GOT3 (cell line): ENCODE data around the gene MLLT1.

Experiments
- DNase-seq: peaks from one replicate; lab custom pipeline; 2025; ENCODE audit warnings: mixed read lengths; lab: John Stamatoyannopoulos, UW

MLLT1 gene

DNA sequence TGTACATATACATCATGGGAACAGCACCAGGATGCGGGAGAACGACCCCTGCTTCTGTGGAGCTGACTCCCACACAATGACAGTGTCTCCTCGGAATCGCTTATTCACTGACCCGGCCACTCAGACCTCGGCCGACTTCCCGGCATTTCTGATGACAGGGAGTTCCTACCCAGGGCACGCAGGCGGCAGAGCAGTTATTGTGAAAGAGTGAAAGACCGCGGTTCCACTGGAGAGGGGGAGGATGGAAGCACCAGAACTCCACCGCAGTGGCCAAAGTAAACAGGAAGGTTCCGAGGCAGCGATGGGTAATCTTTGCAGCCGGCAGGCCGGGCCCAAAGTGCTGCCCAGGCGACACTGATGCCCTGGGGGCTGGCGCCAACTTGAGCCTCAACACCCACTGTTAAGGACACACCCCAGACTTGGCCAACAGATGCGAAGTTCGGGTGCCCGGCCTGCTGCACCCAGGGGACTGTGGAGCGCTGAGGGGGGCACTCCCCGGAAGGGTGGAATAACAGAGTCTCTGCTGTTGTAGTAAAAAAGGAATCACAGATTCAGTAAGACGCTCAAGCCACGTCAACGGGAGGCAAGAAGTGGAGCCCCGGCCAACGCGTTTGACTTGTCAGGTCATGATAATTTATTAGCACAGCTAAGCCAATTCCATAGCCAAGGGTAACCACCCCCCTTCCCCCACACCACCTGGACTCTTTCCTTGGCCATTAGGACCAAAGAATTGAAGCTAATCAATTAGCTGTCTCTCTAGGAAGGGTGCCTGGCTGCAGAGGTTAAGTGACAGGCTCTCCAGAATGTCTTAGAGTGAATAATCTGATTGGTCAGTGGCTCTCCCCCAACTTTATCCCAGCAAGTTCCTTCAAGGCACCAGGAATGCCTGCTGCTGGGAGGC is 5.8 kb downstream of the MLLT1 start:
- DNase-seq = peak; percentile 41

DNA sequence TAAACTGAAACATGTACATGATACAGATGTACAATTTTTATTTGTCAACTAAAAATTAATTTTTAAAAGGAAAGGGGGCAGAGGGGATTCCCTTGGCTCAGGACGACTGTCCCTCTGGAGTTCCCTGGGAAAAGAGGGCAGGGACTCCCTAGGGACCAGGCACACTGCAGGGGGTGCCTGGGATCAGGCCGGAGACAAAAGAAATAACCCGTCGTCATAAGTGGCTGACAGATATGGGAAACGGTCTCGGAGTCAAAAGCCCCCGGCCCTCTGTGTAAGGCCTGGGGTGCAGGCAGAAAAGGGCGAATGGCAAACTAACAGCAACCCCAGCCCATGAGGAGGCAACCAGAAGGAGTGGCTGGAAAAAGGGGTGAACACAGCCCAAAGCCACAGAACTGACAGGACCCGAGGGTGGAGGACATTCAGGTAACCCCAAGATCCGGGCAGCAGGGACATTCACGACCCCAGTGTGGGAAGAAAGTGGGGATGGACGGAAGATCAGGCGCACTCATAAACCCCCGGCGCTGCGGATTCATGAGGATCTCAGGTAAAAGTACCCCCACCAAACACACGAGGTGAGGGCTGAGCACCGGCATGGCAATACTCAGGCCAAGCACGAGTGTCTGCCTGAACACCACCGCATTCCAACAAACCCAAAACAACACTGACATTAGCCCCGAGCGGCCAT is 6.7 kb downstream of the MLLT1 start:
- DNase-seq = no peak

DNA sequence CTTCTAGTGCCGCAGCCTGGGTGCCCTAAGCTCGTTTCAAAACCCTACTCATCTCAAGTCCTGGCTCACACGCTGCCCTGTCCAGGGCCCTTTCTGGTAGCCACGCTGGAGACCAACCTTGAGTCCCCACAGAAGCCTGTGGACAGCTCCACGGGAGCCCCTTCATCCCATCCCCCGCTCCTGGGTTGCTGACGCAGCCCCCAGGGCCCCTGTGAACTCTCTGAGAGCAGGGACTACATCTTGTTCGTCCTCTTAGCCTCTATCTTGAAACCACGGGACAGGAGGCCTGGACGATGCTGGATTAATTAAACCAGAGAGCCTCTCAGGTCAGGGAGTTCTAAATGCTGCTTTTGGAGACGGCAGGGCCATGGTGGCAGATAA is 7.4 kb downstream of the MLLT1 start:
- DNase-seq = no peak

DNA sequence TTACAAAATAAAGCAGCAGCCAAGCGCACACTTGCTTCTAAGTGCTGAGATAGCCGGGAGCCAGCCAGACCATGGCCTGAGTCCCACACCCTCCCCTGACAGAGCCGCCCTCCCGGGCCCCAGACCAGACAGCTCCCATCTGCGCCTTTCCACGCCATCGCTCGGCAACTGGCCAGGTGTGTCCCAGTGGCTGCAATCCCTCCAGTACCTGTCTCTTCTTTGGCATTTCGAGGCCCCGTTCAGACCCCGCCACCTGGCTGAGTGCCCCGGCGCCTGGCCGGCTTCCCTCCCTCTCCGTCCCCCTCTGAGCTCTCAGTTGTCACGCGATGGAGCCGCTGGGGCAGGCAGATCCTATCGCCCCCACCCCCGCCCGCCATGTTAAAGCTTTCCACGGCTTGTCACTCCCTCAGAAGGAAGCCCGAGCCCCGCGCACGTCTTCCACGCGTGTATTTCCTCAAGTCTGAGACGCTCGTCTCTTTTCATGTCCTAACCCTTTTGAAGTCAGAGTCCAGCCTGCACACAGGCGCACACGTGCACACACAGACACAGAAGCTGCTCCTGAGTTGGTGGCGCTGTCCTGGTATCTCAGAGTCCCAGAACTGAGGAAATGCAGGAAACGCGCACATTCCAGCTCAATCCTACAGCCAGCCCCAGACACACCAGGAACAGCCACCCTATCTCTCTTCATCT is 7.9 kb downstream of the MLLT1 start:
- DNase-seq = no peak

DNA sequence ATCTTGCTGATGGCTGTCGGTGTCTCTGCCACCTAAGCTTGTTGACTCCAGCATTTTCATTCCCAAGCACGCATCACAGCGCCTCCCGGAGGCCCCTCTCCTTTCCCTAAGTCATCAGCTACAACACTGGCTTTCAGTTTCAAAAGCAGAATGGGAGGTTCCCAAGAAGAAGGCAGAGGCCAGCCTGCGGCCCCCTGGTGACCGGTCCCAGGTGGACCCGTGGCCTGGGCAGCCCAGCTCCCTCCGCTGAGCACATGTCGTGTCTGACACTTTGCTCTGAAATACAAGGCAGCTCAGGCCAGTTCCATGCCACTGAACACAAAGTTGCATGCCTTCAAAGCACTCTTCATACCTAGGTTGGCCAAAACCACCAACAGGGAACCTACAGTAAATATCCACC is 8.5 kb downstream of the MLLT1 start:
- no peak for DNase-seq

DNA sequence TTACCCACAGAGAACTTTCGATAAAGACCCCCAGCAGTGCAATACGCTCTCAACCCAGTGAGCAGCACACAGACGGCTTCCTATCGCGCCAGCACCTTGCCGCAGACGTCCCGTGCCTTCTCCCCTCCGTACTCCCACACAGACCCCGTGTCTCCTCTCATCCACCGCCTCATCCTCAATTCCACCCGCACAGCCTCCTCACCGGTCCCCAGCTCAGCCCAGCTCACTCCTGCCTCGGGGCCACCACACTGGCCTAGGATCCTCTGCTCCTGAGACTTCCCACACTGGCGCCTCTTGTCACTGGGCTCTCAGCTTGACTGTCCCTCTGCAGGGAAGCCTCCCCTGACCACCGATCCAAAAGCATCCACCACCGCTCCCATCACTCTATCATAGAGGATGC is 9.0 kb downstream of the MLLT1 start:
- no peak for DNase-seq

DNA sequence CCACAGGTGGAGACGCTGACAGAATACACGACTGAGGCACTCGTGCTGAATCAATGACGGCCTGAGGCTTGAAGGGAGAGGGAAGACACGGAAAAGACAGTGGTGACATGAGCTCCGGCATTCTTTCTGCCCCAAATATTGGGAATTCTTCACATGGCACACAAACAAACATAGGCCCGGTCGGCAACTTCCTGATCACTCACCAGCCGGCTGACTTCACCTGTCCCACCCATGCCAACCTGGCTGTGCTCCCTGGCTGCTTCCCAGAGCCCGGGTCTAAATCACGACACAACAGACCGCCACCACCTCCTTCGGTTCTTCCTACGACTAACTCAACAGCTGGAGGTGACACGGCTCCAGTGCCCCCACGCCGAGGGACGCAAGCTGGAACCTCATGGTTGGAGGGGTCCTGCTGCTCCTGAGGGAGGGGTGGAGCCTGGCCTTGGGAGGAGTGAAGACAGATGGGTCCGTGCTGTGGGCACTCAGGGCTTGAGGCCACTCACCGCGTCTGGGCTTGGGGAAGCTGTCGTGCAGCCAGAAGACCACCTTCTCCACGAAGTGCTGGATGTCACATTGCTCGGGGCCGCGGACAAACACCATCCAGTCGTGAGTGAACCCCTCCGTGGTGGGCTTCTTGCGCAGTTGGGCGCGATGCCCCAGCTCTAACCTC is 9.6 kb downstream of the MLLT1 start:
- no peak for DNase-seq

DNA sequence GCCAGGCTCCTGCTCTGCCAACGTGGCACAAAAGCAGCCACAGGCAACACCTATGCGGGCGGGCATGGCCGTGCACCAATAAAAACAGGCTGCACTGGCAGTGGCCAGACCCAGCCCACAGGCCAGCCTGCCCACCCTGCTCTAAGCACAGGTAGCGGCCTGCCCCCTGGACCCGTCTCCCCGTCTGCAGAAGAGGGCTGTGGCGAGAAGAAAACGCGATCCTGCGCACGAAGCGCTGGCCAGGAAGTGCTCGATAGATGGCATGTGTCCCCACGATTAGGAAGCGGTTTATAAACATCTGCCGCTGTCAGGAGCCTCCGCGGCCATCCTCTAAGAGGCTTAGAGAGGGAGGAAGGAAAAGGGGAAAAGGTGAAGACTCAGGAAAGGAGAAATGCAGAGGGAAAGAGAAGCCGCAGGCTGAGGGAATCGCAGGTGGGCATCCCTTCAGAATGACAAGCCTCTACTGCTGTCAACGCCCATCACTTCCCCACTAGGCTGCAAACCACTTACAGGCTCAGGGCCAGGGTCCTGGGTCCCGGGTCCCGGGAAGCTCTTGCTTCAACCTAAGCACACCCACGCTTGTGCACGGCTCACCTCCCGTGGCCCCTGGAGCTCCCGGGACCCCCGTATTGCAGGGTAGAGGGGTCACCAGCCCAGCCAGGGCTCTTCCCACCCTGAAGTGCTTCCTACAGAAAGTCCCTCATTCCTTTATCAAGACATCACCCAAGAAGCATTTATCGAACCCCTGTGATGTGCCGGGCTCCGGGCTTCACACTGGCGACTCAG is 10.5 kb downstream of the MLLT1 start:
- DNase-seq = no peak

DNA sequence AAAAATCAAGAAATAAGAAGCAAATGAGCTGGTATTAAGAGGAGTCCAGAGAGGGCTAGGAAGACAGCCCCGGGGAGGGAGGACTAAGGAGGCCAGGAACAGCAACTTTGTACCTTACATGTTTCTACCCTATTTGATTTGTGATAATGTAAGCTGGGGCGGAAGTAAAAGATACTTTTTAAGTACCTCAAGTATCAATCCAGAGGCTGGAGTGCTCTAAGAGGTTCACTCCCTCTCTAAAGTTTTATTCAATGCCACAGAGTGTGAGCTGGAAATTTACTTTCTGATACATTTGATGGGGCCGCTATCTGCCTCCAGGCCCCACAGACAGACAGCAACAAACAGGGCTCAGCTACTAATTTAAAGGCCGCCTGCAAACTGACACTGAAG is 11.4 kb downstream of the MLLT1 start:
- no peak for DNase-seq

DNA sequence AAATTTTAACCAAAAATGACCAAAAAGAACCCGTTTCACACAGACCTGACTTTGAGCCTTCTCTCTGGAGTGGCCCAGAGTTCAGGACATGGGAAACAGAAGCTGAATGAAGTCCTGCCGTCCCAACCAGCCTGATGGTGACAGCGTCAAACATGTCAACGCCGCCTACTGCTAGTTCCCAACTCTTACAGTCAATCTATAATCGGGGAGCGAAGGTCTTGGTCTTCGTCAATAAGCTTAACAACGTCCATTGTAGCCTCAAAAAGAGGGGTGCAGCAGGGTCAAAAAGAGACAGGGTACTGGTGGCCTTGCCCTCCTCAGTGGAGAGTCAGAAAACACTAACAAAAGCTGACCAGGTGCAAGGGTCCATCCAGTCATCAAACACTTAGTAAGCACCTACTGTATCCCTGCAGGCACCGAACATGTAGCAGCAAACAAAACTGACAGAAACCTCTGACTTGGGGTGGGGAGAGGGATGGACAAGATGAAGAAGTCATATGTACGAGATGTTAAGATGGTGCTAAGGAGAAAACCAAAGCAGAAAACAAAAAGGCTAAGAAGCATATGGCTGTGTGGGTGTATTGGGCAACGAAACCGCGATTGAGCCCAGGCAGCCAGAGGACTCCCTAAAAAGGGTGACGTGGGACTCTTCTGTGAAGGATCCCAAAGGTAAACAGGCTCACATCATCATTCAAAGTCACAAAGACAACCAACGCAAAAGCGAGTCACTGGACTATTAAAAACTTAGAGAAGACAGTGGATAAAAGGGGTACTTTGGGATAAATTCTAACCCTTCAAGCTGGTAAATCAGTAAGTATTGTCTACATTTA is 12.0 kb downstream of the MLLT1 start:
- DNase-seq = no peak

DNA sequence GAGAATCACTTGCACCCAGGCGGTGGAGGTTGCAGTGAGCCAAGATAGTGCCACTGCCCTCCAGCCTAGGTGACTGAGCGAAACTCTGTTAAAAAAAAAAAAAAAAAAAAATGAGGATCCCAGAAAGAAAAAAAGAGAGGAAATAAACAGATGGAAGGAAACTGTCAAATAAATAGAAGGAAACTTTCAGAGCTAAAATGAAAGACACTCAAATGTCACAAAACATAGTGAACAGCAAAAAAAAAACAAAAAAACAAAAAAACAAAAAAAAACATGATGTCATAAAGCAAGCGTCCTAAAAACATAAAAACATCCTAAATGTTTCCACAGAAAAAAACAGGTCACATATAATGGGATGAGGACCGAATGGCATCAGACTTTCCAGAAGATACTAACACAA is 15.0 kb downstream of the MLLT1 start:
- DNase-seq = no peak

DNA sequence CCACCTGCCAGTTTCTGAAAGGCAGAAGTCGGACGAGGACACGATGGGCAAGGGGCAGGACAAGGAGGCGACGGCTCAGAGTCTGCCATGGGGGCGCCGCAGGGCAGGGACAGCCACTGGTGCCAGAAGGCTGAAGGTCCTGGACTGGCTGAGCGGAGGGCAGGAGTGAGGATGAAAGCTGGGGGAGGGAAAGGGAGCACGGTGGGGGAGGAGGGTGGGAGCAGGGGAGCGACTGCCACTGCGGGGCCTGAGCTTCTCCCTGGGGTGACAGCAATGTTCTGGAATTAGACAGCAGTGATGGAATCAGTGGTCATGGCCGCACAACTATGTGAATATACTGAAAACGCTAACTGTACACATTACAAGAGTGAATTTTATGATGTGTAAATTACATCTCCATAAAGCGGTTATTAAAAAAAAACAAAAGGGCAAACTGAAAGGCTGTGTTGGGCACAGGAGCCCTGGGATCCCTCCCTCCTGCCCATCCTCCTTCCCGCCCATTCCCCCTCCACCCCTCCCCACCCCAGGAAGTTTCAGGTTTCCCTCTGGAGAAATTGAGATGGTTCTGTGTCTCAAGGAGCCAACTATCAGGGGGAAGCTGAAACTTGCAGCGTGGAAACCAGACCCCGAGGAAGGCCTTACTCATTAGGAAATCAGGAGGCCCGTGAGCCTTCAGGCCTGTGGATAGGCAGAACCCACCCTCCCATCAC is 15.9 kb downstream of the MLLT1 start:
- no peak for DNase-seq

DNA sequence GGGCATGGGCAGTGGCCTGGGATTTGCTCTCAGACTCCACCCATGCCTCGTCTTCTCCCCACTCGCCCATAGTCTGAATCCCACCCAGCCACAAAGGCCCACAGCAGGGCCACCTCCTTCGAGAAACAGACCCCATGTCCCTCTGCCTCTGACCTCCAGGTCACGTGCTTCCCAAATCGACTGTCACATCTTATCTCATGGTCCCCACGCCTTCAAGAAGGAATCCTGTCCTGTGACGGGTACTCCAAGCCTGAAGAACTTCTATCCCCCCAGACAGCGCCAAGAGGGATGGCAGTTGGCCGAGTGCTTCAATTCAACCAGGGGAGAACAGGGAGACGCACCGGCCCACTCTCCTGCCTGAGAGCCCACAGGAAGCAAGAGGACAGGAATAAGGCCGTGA is 16.5 kb downstream of the MLLT1 start:
- no peak for DNase-seq

DNA sequence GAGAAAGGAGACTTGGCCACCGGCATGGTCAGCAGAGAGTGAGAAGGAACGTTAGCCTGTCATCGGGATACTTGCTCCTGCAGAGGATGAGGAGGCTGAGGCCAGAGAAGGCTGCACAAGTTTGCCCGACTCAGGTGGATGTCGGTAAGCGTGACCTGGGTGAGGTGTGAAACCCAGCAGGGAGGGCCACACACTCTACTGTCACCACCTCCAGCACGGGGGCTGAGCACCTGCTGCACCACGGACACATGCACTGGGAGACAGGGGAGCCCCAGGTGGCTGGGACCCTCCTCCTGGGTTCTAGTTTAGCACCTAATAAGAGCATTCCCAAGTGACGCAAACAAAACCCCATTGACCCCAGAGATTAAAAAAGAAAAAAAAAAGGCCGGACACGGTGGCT is 17.3 kb downstream of the MLLT1 start:
- DNase-seq = no peak

DNA sequence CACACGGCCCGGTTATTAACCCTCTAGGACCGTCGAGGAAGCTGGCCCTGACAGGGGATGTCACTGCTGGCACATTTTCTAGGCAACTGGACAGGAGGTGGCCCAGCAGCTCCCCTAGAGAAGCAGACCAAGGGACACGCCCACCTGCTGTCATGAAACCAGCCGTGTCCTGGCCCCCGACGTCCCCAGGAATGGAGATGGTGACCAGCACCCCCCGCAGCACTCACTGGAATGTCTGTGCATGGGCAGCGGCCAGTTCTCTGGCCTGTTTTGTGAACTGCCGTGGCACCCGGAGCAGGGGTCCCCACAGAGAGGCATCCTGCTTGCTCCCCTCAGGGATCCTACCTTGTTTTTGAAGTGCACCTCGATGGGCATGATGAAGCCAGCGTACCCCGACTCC is 17.9 kb downstream of the MLLT1 start:
- DNase-seq = no peak

DNA sequence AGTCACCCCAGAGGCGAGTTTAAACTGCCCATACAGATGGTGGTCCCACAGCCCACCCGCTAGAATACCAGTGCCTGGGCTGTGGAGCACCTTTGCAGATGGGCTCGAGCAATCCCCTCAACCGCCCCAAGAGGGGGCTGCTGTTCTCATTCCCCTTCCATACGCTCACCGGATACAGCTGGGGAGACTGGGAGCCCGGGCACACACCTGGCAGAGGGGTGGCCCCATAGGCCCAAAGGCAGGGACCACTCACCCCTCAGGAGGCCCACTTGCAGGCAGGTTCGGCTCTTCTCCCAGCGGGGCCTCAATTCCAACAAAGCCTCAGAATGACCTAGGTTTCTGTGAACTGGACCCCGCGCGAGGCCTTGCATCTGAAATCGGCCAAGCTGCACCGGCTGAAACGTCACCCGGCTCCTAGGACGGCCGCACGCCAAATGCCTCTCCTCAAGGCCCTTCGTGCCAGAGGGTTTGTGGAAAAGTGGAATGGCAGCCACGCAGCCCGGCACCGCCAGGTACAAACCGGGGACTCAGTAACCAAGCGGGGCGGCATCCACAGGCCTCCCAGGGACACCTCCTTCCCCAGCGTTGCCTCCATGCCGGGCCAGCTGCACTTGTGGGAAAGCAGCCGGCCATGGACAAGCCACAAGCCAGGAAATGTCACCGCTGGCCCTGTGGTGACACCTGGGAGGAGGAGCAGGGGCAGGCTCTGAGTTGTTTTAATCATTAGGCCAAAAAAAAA is 18.7 kb downstream of the MLLT1 start:
- DNase-seq = no peak

DNA sequence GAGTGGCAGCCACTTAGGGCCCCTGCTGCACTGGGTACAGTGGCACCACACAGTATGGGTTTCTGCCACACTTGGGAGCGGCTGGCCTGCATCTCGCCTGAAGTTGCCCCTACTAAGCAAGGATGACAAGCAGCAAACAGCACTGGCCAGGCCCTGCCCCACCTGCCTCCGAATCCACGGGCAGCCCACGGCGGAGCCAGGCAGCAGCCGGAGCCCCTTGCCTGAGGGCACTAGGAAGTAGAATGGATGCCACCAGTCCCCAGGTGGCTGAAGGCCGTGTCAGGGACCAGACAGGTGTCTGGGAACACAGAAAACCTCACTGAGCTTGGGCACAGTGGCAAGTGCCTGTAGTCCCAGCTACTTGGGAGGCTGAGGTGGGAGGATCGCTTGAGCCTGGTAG is 19.4 kb downstream of the MLLT1 start:
- DNase-seq = no peak

DNA sequence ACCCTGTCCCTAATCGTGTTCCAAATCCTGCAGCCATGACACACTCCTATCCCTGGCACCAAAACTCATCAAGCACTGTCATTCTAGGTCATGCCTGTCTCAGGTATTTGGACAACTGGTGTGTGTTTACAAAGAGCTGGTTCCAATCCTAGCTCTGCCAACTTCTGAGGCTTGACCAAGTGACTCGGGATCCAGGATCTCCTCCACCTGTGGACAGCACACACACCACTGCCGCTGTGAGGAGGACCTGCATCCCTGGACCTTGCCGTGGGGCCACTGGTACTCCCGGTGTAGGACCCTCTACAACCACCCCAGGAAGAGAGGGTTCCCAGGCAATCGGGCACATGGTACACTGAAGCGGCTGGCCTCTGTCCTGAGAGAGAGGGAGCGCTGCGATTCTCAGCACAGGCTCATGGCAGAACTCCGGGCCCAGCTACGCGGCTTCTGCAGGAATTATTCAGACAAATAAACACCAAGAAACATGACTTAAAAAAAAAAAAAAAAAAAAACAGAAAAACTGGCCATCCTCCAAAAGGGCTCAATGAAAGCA is 20.4 kb downstream of the MLLT1 start:
- no peak for DNase-seq

DNA sequence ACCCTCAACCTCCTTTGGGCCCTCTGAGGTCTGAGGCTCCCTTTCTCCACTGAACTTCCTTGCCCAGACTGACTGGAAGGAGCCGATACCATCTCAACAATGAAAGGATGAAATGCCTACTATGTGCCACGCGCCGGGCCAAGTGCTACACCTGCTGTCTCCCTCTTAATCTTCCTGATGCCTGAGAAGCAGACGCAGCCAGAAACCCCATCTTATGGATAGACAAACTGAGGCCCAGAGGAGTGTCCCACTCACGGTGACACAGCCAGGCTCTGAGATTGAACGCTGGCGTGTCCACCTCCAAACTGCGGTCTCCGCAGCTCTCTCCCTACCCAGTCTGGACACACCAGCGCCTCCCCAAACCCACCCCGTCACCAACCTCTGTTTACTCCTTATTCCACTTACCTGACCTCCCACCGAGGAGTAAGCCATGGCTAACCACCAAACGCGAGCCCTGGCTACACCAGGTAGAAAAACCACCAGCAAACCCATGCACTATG is 20.9 kb downstream of the MLLT1 start:
- no peak for DNase-seq
